HepG2 (cell line): ENCODE measurements around the gene CD248. TPM values are rescaled to one million over a fixed set of nuclear protein-coding genes. Genes with fewer than 3 reads are reported as not detected.

Experiments used
- AFF4 ChIP-seq: sonication (generic); formaldehyde crosslinking; IDR thresholded peaks from 2 replicates; pipeline ENCODE4 v1.4.0; 2020; ENCODE audit warnings: missing genetic modification reagents
- BRF2 ChIP-seq: sonication (generic); formaldehyde crosslinking; IDR thresholded peaks from 2 replicates; pipeline ENCODE4 v1.8.1; 2022; ENCODE audit warnings: mild to moderate bottlenecking, missing genetic modification reagents
- CC2D1A ChIP-seq: sonication (generic); formaldehyde crosslinking; IDR thresholded peaks from 2 replicates; pipeline ENCODE4 v1.8.1; 2023; ENCODE audit warnings: mild to moderate bottlenecking, missing genetic modification reagents
- CHD2 ChIP-seq: IDR thresholded peaks from 2 replicates; pipeline ENCODE4 v1.6.1; 2011; ENCODE audit warnings: low read depth, low read length, improper control_type of control experiment
- GABPA ChIP-seq, 2 experiments: IDR thresholded peaks; 2 replicates each; pipeline ENCODE4 v1.6.1; 2011 to 2016; ENCODE audit warnings: low read depth in 2 of 2, low read length in 1 of 2, missing biosample characterization in 1 of 2, missing genetic modification characterization in 1 of 2
- HOXA5 ChIP-seq: sonication (generic); formaldehyde crosslinking; IDR thresholded peaks from 2 replicates; pipeline ENCODE4 v1.4.0; 2020; ENCODE audit warnings: missing genetic modification reagents
- MED8 ChIP-seq: sonication (generic); formaldehyde crosslinking; IDR thresholded peaks from 2 replicates; pipeline ENCODE4 v1.8.1; 2023; ENCODE audit warnings: mild to moderate bottlenecking, missing genetic modification reagents; ENCODE audit not compliant: insufficient replicate concordance
- MEIS1 ChIP-seq: sonication (generic); formaldehyde crosslinking; IDR thresholded peaks from 2 replicates; pipeline ENCODE4 v1.9.0; 2021; ENCODE audit warnings: mild to moderate bottlenecking, missing genetic modification reagents, moderate library complexity, borderline replicate concordance
- MNT ChIP-seq: fragments of 450-650 bp; IDR thresholded peaks from 2 replicates; pipeline ENCODE4 v1.6.1; 2016
- MYNN ChIP-seq: sonication (generic); formaldehyde crosslinking; IDR thresholded peaks from 2 replicates; pipeline ENCODE4 v1.4.0; 2020; ENCODE audit warnings: mild to moderate bottlenecking, low read depth, missing genetic modification reagents
- PATZ1 ChIP-seq: sonication (generic); formaldehyde crosslinking; IDR thresholded peaks from 2 replicates; pipeline ENCODE4 v1.4.0; 2020; ENCODE audit warnings: missing genetic modification reagents
- POLR2AphosphoS5 ChIP-seq: IDR thresholded peaks from 2 replicates; pipeline ENCODE4 v1.6.1; 2012; ENCODE audit warnings: low read depth, low read length
- POLR2G ChIP-seq: fragments of 200-400 bp; formaldehyde crosslinking; IDR thresholded peaks from 2 replicates; pipeline ENCODE4 v1.6.1; 2018; ENCODE audit warnings: mild to moderate bottlenecking, low read depth, low read length, moderate library complexity
- PPARG ChIP-seq: conservative IDR thresholded peaks from 2 replicates; pipeline ENCODE4 v1.6.1; 2016; ENCODE audit warnings: missing biosample characterization, missing genetic modification reagents
- SIX4 ChIP-seq: sonication (generic); formaldehyde crosslinking; IDR thresholded peaks from 2 replicates; pipeline ENCODE4 v1.4.0; 2020; ENCODE audit warnings: missing genetic modification reagents
- YY1 ChIP-seq: IDR thresholded peaks from 2 replicates; pipeline ENCODE4 v1.6.1; 2011; ENCODE audit warnings: low read length, low read depth, moderate library complexity, mild to moderate bottlenecking; ENCODE audit not compliant: insufficient read depth, insufficient replicate concordance
- ZBTB43 ChIP-seq: sonication (generic); formaldehyde crosslinking; conservative IDR thresholded peaks from 2 replicates; pipeline ENCODE4 v1.4.0; 2020; ENCODE audit warnings: missing genetic modification reagents
- ZNF256 ChIP-seq: sonication (generic); formaldehyde crosslinking; conservative IDR thresholded peaks from 2 replicates; pipeline ENCODE4 v1.4.0; 2020; ENCODE audit warnings: missing genetic modification reagents
- ZNF44 ChIP-seq: sonication (generic); formaldehyde crosslinking; IDR thresholded peaks from 2 replicates; pipeline ENCODE4 v1.5.1; 2020; ENCODE audit warnings: mild to moderate bottlenecking, missing genetic modification reagents
- polyA plus RNA-seq, 8 experiments: library from polyadenylated mRNA; depleted of rRNA in 3 of 8; stranded (reverse) in 7 of 8; unstranded in 1 of 8; fragments of >200 nt; fragmentation: Illumina TruSeq in 4 of 8; extraction: Trizol in 4 of 8; gene quantifications; 2 replicates each; pipeline versions ENCODE4 v1.2.1 to v1.2.3, GENCODE V29; 2011 to 2016; ENCODE audit warnings: low read depth in 4 of 8, missing spikeins in 1 of 8, mixed read lengths in 1 of 8; ENCODE audit not compliant: insufficient read depth in 1 of 8
- total RNA-seq, 5 experiments: library from RNA; depleted of rRNA; stranded (reverse); fragments of >200 nt; fragmentation: Illumina TruSeq; extraction: Trizol; gene quantifications; 2 replicates each; pipeline ENCODE4 v1.2.3, GENCODE V29; 2016; ENCODE audit warnings: low read depth in 1 of 5

The CD248 gene
- total and polyA plus RNA-seq, 2 of the 13 experiments (the other 11 are each of a cell fraction or from before 2014, with no cell fraction given): 0.25 to 0.35 TPM

GRCh38 chr11:66267379-66268243, 49.2 kb downstream of the CD248 start (continued):
- TF ChIP-seq PATZ1 (CRISPR knock-in tag): peak; percentile 80
- 0 out of 2 replicates have a peak, but pooled peaks have one; percentile 75 for TF ChIP-seq CC2D1A (CRISPR knock-in tag)
- TF ChIP-seq ZNF256: peak; percentile 80; the same call in 1 of the 2 replicates
- TF ChIP-seq YY1: peak; percentile 8
- TF ChIP-seq ZNF44 (CRISPR knock-in tag): no peak
- no peak for TF ChIP-seq GABPA (IDR thresholded peaks at IDR 0.05; ENCODE audit: low read depth, low read length)
- no peak for TF ChIP-seq GABPA (CRISPR knock-in tag; IDR thresholded peaks at IDR 0.05; ENCODE audit: low read depth)
- peak; percentile 66 for TF ChIP-seq POLR2AphosphoS5
- TF ChIP-seq BRF2 (CRISPR knock-in tag): no peak
- no peak for TF ChIP-seq SIX4 (CRISPR knock-in tag)
- TF ChIP-seq ZBTB43 (CRISPR knock-in tag): peak; percentile 41; the same call in 1 of the 2 replicates
- TF ChIP-seq POLR2G: no peak; the same call in none of the 2 replicates
- TF ChIP-seq HOXA5 (CRISPR knock-in tag): peak; percentile 36; the same call in 1 of the 2 replicates
- TF ChIP-seq MYNN (CRISPR knock-in tag): no peak
- TF ChIP-seq CHD2: peak; percentile 94
- no peak for TF ChIP-seq PPARG (CRISPR knock-in tag)
- TF ChIP-seq AFF4: no peak
- peak; percentile 29 for TF ChIP-seq MED8 (CRISPR knock-in tag)
- no peak for TF ChIP-seq MNT
- TF ChIP-seq MEIS1 (CRISPR knock-in tag): 0 out of 2 replicates have a peak, but pooled peaks have one; percentile 40
